ENCODE results near the gene SBF2. TPM values are rescaled to one million over a fixed set of nuclear protein-coding genes. Genes with fewer than 3 reads are reported as not detected.

The SBF2 gene
- total RNA-seq, 1 donor from 2014 or later: 30.7 TPM

DNA sequence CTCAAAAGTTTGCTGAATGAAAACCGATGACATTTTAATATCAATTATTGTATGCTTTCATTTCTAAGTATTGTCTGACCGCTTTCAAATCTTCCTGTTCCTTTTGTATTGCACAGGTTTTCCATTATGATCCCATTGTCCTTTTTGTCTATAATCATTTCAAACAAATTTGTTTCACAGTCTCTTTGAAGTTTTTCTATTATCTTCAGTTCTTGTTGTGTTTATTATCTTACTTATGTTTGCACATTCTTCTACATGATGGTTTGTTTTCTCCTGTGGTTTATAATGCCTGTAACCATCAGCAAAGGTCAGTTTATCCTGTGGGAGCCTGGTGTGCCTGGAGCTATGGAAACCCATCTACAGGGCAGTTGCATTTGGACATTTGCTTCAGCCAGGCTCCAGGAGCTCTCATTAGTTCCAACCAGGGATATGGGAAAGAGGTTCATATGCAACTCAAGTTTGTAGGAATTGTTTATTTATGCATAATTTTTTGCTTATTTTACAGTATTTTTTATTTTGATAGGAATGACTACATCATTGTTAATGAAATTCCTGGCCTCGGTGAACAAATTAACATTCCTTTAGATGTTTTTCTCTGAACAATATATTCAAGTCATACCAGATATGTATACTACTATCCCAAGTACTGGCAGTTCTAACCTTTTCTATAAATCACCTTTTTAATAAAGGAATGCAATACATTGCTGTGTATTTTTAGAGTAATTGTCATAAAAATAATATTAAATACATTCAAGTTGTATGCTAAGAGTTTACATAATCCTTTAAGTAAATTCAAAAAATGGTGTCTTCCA lies 179.2 kb downstream of the SBF2 start:
- no peaks in the 10 kb centered on the region for H3K9me3 Mint-ChIP-seq (ENCODE audit: unreplicated experiment)
- H3K36me3 Mint-ChIP-seq (ENCODE audit: unreplicated experiment): no peaks in the 10 kb centered on the region
- H3K4me3 Mint-ChIP-seq (ENCODE audit: unreplicated experiment): no peak overlapping the region
- no peak overlapping the region for H3K27ac Mint-ChIP-seq (ENCODE audit: unreplicated experiment)
- TF ChIP-seq, protein P1, sequence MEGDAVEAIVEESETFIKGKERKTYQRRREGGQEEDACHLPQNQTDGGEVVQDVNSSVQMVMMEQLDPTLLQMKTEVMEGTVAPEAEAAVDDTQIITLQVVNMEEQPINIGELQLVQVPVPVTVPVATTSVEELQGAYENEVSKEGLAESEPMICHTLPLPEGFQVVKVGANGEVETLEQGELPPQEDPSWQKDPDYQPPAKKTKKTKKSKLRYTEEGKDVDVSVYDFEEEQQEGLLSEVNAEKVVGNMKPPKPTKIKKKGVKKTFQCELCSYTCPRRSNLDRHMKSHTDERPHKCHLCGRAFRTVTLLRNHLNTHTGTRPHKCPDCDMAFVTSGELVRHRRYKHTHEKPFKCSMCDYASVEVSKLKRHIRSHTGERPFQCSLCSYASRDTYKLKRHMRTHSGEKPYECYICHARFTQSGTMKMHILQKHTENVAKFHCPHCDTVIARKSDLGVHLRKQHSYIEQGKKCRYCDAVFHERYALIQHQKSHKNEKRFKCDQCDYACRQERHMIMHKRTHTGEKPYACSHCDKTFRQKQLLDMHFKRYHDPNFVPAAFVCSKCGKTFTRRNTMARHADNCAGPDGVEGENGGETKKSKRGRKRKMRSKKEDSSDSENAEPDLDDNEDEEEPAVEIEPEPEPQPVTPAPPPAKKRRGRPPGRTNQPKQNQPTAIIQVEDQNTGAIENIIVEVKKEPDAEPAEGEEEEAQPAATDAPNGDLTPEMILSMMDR (IDR thresholded peaks at IDR 0.05; ENCODE audit: partially characterized antibody, unreplicated experiment): no peak
- H3K27me3 Mint-ChIP-seq (ENCODE audit: unreplicated experiment): no peaks in the 10 kb centered on the region
- H3K4me1 Mint-ChIP-seq (ENCODE audit: low read depth, unreplicated experiment): no peaks in the 10 kb centered on the region
- no peak for DNase-seq

- Mint-ChIP-seq H3K27ac (ENCODE audit: unreplicated experiment) (no peak overlapping the region), H3K36me3 (ENCODE audit: unreplicated experiment) (no peaks in the 10 kb centered on the region), H3K4me3 (ENCODE audit: unreplicated experiment) (no peak overlapping the region), H3K9me3 (ENCODE audit: unreplicated experiment) (no peaks in the 10 kb centered on the region), H3K4me1 (ENCODE audit: low read depth, unreplicated experiment) (peaks cover 1% of the 10 kb centered on the region), H3K27me3 (ENCODE audit: unreplicated experiment) (no peaks in the 10 kb centered on the region)
- TF ChIP-seq, protein P1 (IDR thresholded peaks at IDR 0.05; ENCODE audit: partially characterized antibody, unreplicated experiment): no peak
- no peak for DNase-seq
These were observed 180.2 kb downstream of the SBF2 start for GRCh38 chr11:10113852-10114251.

DNA sequence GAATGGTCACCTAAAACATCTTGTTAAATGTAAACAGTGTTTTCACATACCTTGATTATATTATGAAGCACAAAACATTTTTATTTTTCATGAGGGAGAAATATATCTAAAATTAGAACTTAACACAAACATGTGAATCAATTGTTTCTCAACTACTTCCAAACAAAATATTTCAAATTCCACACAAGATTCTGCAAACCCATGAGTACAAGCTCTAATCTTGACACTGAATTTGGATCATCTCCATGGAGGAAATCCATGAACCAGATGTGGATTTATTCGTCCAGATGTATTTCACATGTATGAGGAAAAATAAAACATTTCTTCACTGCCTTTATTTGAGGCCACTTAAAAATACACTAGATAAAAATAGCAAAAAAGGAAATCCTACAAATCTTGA lies 184.2 kb downstream of the SBF2 start:
- Mint-ChIP-seq H3K27ac (ENCODE audit: unreplicated experiment) (no peak overlapping the region), H3K36me3 (ENCODE audit: unreplicated experiment) (no peaks in the 10 kb centered on the region), H3K4me1 (ENCODE audit: low read depth, unreplicated experiment) (peaks cover 1% of the 10 kb centered on the region), H3K27me3 (ENCODE audit: unreplicated experiment) (no peaks in the 10 kb centered on the region), H3K9me3 (ENCODE audit: unreplicated experiment) (no peaks in the 10 kb centered on the region), H3K4me3 (ENCODE audit: unreplicated experiment) (no peak overlapping the region)
- no peak for DNase-seq
- TF ChIP-seq, protein P1 (IDR thresholded peaks at IDR 0.05; ENCODE audit: partially characterized antibody, unreplicated experiment): no peak

- Mint-ChIP-seq H3K9me3 (ENCODE audit: unreplicated experiment) (no peaks in the 10 kb centered on the region), H3K4me3 (ENCODE audit: unreplicated experiment) (no peak overlapping the region), H3K36me3 (ENCODE audit: unreplicated experiment) (no peaks in the 10 kb centered on the region), H3K4me1 (ENCODE audit: low read depth, unreplicated experiment) (peaks cover 1% of the 10 kb centered on the region), H3K27ac (ENCODE audit: unreplicated experiment) (no peak overlapping the region), H3K27me3 (ENCODE audit: unreplicated experiment) (no peaks in the 10 kb centered on the region)
- TF ChIP-seq, protein P1 (IDR thresholded peaks at IDR 0.05; ENCODE audit: partially characterized antibody, unreplicated experiment): no peak
- no peak for DNase-seq
These were observed 184.9 kb downstream of the SBF2 start for GRCh38 chr11:10108915-10109680.

DNA sequence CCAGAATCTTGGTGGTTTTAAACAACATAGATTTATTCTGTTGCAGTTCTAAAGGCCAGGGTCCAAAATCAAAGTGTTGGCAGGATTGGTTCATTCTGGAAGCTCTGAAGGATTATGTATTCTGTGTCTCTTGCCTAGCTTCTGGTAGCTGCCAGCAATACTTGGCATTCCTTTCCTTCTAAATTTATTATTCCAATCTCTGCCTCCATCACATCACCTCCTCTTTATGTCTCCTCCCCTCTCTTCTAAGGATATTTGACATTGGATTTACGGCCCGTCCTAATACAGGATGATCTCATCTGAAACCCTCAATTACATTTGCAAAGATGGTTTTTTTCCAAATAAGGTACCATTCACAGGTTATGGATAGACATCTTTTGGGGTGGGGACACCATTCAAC lies 186.5 kb downstream of the SBF2 start:
- no peak for DNase-seq
- H3K9me3 Mint-ChIP-seq (ENCODE audit: unreplicated experiment): no peaks in the 10 kb centered on the region
- H3K27ac Mint-ChIP-seq (ENCODE audit: unreplicated experiment): no peak overlapping the region

More for the DNA sequence above, 186.5 kb downstream of the SBF2 start:
- H3K36me3 Mint-ChIP-seq (ENCODE audit: unreplicated experiment): no peaks in the 10 kb centered on the region
- TF ChIP-seq, protein P1 (IDR thresholded peaks at IDR 0.05; ENCODE audit: partially characterized antibody, unreplicated experiment): no peak
- no peaks in the 10 kb centered on the region for H3K27me3 Mint-ChIP-seq (ENCODE audit: unreplicated experiment)
- H3K4me1 Mint-ChIP-seq (ENCODE audit: low read depth, unreplicated experiment): peaks cover 1% of the 10 kb centered on the region
- H3K4me3 Mint-ChIP-seq (ENCODE audit: unreplicated experiment): no peak overlapping the region

All from glutamatergic neuron (in vitro differentiated cells).